HUES6 (cell line): ENCODE measurements around the gene ERVW-1.
"Not testable (repeated sequence)": the region's sequence is repeated elsewhere in the genome, so short reads cannot be mapped to it uniquely, and the experiment has no call there.

ENCODE experiments used
- H3K27ac ChIP-seq: 2 replicates; pipeline ENCODE4 v1.7.0; 2013; ENCODE audit warnings: low read depth, mild to moderate bottlenecking, low read length, inconsistent platforms
- H3K27me3 ChIP-seq: 2 replicates; pipeline ENCODE4 v1.6.1; 2013; ENCODE audit warnings: low read length; ENCODE audit not compliant: control insufficient read depth, insufficient read depth
- H3K36me3 ChIP-seq: 2 replicates; pipeline ENCODE4 v1.6.1; 2013; ENCODE audit warnings: low read length; ENCODE audit not compliant: control insufficient read depth, insufficient read depth
- H3K4me1 ChIP-seq: 2 replicates; pipeline ENCODE4 v1.6.1; 2013; ENCODE audit warnings: low read length; ENCODE audit not compliant: control insufficient read depth, insufficient read depth
- H3K4me3 ChIP-seq: 2 replicates; pipeline ENCODE4 v1.5.1; 2013; ENCODE audit warnings: low read depth, low read length
- H3K9ac ChIP-seq: one replicate; pipeline ENCODE4 v1.6.1; 2013; ENCODE audit warnings: mild to moderate bottlenecking, low read length
- H3K9me3 ChIP-seq: 2 replicates; pipeline ENCODE4 v1.6.1; 2013; ENCODE audit warnings: low read depth, low read length; ENCODE audit not compliant: control insufficient read depth, insufficient read depth

ERVW-1 gene, protein sequence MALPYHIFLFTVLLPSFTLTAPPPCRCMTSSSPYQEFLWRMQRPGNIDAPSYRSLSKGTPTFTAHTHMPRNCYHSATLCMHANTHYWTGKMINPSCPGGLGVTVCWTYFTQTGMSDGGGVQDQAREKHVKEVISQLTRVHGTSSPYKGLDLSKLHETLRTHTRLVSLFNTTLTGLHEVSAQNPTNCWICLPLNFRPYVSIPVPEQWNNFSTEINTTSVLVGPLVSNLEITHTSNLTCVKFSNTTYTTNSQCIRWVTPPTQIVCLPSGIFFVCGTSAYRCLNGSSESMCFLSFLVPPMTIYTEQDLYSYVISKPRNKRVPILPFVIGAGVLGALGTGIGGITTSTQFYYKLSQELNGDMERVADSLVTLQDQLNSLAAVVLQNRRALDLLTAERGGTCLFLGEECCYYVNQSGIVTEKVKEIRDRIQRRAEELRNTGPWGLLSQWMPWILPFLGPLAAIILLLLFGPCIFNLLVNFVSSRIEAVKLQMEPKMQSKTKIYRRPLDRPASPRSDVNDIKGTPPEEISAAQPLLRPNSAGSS

GRCh38 chr7:92477681-92478080 lies at the start of gene ERVW-1:
Gene ERVW-1 (minus strand): TSS chr7:92477946. CDS start chr7:92470381, 7,565 bp downstream.
- not testable (repeated sequence) for H3K27ac ChIP-seq, H3K27me3 ChIP-seq, H3K9me3 ChIP-seq, H3K36me3 ChIP-seq, H3K4me3 ChIP-seq, H3K9ac ChIP-seq
- peaks cover 10% of the 10 kb centered on the region for H3K4me1 ChIP-seq

- Histone ChIP-seq H3K9ac (no peak overlapping the region), H3K36me3 (peaks cover 18% of the 10 kb centered on the region), H3K9me3 (no peaks in the 10 kb centered on the region), H3K27ac (no peak overlapping the region), H3K4me1 (no peaks in the 10 kb centered on the region), H3K27me3 (no peaks in the 10 kb centered on the region), H3K4me3 (no peak overlapping the region)
These were observed 45.4 kb upstream of the ERVW-1 start for GRCh38 chr7:92523110-92523509.

DNA sequence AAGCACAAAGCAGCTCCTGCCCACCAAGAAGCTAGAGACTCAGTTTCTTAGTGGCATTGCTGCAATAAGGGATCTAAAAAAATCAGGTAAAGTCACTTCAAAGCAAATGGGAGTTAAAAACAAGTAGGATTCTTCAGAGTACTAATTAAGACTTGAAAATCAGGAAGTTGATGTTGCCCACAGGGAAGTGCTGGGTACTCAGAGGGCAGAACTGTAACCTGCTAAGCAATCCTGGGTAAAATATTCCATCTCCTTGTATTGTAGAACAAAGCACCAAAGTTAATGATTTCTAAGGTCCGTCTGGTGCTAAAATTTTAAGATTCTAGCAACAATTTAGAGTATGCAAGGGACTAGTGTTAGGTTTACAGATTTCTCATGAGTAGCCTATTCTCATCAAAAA lies 42.3 kb upstream of the ERVW-1 start:
- H3K27me3 ChIP-seq = no peaks in the 10 kb centered on the region
- no peaks in the 10 kb centered on the region for H3K4me1 ChIP-seq
- no peak overlapping the region for H3K9ac ChIP-seq
- no peak overlapping the region for H3K27ac ChIP-seq
- H3K9me3 ChIP-seq = no peaks in the 10 kb centered on the region
- no peak overlapping the region for H3K4me3 ChIP-seq
- H3K36me3 ChIP-seq = peaks cover 38% of the 10 kb centered on the region

DNA sequence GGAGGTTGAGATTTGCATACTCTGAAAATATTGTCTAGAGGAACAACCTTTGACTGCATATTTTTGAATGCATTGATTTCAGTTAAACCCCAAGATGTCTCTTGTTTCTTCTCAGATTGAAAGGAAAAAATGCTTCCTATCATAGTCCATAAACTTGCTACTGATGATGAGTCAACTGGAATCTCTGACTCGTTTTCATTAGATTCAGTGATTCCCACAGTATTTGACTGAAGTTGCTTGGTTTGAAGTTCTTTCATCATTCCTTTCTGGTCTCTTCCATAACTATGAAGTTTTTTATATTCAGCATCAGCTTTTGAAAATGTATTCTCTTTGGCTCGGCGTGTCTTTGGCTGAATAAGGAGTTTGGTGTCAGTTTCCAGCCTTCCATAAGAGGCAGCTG lies 39.9 kb upstream of the ERVW-1 start:
- Histone ChIP-seq H3K9me3 (no peaks in the 10 kb centered on the region), H3K36me3 (peaks cover 48% of the 10 kb centered on the region), H3K27ac (no peak overlapping the region), H3K4me1 (no peaks in the 10 kb centered on the region), H3K27me3 (no peaks in the 10 kb centered on the region), H3K9ac (no peak overlapping the region), H3K4me3 (no peak overlapping the region)

GRCh38 chr7:92513167-92513902 lies 35.6 kb upstream of the ERVW-1 start:
- no peaks in the 10 kb centered on the region for H3K9me3 ChIP-seq
- no peaks in the 10 kb centered on the region for H3K27me3 ChIP-seq
- H3K9ac ChIP-seq = no peak overlapping the region
- no peak overlapping the region for H3K4me3 ChIP-seq
- H3K4me1 ChIP-seq = no peaks in the 10 kb centered on the region
- H3K27ac ChIP-seq = no peak overlapping the region
- peaks cover 45% of the 10 kb centered on the region for H3K36me3 ChIP-seq

DNA sequence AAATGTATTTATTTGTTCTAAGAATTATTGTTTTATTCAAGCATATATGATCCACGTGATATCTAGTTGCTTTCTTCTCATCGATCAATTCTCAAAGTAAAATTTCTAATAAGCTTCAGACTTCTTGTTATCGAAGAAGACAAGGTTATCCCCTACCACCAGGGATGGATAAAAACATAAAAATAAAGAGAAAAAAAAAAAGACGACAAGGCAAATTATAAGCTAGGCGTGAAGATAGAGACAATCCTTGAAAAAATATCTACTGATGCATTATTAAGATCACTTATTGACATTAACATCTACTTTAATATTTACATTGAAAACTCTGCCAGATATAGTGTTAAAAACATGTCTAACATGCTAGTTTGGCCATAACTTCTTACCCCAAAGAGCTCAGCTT lies 31.2 kb upstream of the ERVW-1 start:
- H3K9ac ChIP-seq = no peak overlapping the region
- no peaks in the 10 kb centered on the region for H3K4me1 ChIP-seq
- no peaks in the 10 kb centered on the region for H3K27me3 ChIP-seq
- no peaks in the 10 kb centered on the region for H3K9me3 ChIP-seq
- H3K27ac ChIP-seq = no peak overlapping the region
- H3K4me3 ChIP-seq = no peak overlapping the region
- peaks cover 48% of the 10 kb centered on the region for H3K36me3 ChIP-seq

DNA sequence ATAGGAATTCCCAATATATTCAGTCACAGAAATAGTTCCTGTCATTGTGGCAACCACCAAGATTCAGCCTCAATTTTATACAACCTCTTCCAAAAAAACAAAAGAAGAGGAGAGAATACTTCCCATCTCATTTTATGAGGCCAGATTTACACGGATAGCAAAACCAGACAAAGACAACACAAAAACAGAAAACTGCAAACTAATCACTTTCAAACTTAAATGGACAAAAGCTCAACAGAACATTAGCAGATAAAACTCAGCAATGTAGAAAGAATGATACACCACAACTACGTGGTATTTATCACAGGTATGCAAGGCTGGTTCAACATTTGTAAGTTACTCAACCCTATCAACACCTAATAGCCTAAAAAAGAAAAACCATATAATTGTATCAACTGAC lies 28.6 kb upstream of the ERVW-1 start:
- H3K9ac ChIP-seq = no peak overlapping the region
- H3K4me1 ChIP-seq = no peaks in the 10 kb centered on the region
- no peak overlapping the region for H3K27ac ChIP-seq
- peaks cover 58% of the 10 kb centered on the region for H3K36me3 ChIP-seq
- no peak overlapping the region for H3K4me3 ChIP-seq
- H3K27me3 ChIP-seq = no peaks in the 10 kb centered on the region
- H3K9me3 ChIP-seq = no peaks in the 10 kb centered on the region

DNA sequence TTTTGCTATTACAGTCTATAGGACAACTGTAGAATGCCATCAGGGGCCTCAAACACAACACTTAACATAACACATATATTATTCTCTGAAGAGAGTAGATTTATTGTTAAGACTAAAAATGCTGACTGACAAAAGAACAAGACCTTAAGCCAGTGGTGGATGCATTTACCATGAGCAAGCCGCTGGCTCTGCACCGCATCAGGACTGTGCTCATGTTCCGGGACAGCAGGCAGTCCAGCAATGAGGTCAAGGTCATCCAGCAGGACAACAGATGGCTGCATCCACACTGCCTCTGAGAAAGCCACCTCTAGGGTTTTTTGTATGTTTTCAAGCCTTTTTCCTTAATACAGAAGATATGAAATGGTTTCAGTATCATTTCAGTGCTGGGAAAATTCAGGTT lies 26.8 kb upstream of the ERVW-1 start:
- Histone ChIP-seq H3K9me3 (no peaks in the 10 kb centered on the region), H3K4me3 (no peak overlapping the region), H3K27me3 (no peaks in the 10 kb centered on the region), H3K36me3 (peaks cover 74% of the 10 kb centered on the region), H3K4me1 (no peaks in the 10 kb centered on the region), H3K27ac (no peak overlapping the region), H3K9ac (no peak overlapping the region)

- Histone ChIP-seq H3K36me3 (peaks cover 75% of the 10 kb centered on the region), H3K27me3 (no peaks in the 10 kb centered on the region)
These were observed 26.0 kb upstream of the ERVW-1 start for GRCh38 chr7:92503767-92504166.

DNA sequence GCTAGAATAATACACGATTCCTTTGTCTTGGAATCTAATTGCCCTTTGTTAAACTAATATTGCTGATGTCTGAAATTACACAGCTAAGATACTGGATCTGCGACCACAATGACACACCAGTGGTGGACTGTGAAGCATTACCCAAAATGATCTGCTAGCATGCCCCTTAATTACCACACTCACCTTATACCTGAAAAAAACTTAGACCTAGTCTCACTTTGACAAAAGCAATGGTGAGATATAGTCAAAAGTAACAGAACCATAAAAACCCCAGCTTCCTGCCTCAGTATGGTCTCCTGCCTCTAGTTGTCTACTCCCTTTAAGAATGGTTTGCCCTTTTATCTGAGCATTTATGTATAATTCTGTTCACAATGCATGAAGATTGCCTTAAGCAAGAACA lies 20.8 kb upstream of the ERVW-1 start:
- no peak overlapping the region for H3K27ac ChIP-seq
- no peaks in the 10 kb centered on the region for H3K4me1 ChIP-seq
- H3K36me3 ChIP-seq = peaks cover 73% of the 10 kb centered on the region
- no peaks in the 10 kb centered on the region for H3K9me3 ChIP-seq
- no peak overlapping the region for H3K4me3 ChIP-seq
- H3K9ac ChIP-seq = no peak overlapping the region
- H3K27me3 ChIP-seq = no peaks in the 10 kb centered on the region

More at GRCh38 chr7:92503767-92504166, 26.0 kb upstream of the ERVW-1 start:
- Histone ChIP-seq H3K27ac (no peak overlapping the region), H3K9me3 (no peaks in the 10 kb centered on the region), H3K4me3 (no peak overlapping the region), H3K9ac (no peak overlapping the region), H3K4me1 (no peaks in the 10 kb centered on the region)

- Histone ChIP-seq H3K36me3 (peaks cover 70% of the 10 kb centered on the region), H3K4me3 (no peak overlapping the region), H3K27me3 (no peaks in the 10 kb centered on the region), H3K4me1 (no peaks in the 10 kb centered on the region), H3K9ac (no peak overlapping the region), H3K9me3 (no peaks in the 10 kb centered on the region), H3K27ac (no peak overlapping the region)
These were observed 19.1 kb upstream of the ERVW-1 start for GRCh38 chr7:92496876-92497275.
